Neural progenitor cell (in vitro differentiated cells): ENCODE results near the gene CNTNAP2. TPM values are rescaled to one million over a fixed set of nuclear protein-coding genes. Genes with fewer than 3 reads are reported as not detected.

Source experiments
- DNase-seq: peaks from one replicate; pipeline ENCODE4 v3.0.0-alpha.2; 2016; ENCODE audit warnings: low spot score
- H2AFZ ChIP-seq: fragments of 200-600 bp; sonication (generic); replicated peaks from 2 replicates; pipeline ENCODE4 v1.6.1; 2016; ENCODE audit warnings: antibody characterized with exemption
- H3F3A ChIP-seq: fragments of 200-600 bp; sonication (generic); 2 replicates; pipeline ENCODE4 v1.6.1; 2016; ENCODE audit warnings: antibody characterized with exemption, low read depth
- H3K27ac ChIP-seq: fragments of 200-600 bp; sonication (generic); 2 replicates; pipeline ENCODE4 v1.5.1; 2016; ENCODE audit warnings: mild to moderate bottlenecking
- H3K27me3 ChIP-seq: fragments of 200-600 bp; sonication (generic); 2 replicates; pipeline ENCODE4 v1.6.1; 2016; ENCODE audit warnings: mild to moderate bottlenecking, moderate library complexity
- H3K36me3 ChIP-seq: fragments of 200-600 bp; sonication (generic); 2 replicates; pipeline ENCODE4 v1.5.1; 2016
- H3K4me1 ChIP-seq: fragments of 200-600 bp; sonication (generic); 2 replicates; pipeline ENCODE4 v1.6.1; 2016; ENCODE audit warnings: mixed run types
- H3K4me2 ChIP-seq: fragments of 200-600 bp; sonication (generic); 2 replicates; pipeline ENCODE4 v1.6.1; 2016
- H3K4me3 ChIP-seq: fragments of 200-600 bp; sonication (generic); 2 replicates; pipeline ENCODE4 v1.5.1; 2016
- H3K79me2 ChIP-seq: fragments of 200-600 bp; sonication (generic); 2 replicates; pipeline ENCODE4 v1.6.1; 2016; ENCODE audit warnings: low read depth
- H3K9ac ChIP-seq: fragments of 200-600 bp; sonication (generic); 2 replicates; pipeline ENCODE4 v1.6.1; 2016
- H3K9me3 ChIP-seq: fragments of 200-600 bp; sonication (generic); 2 replicates; pipeline ENCODE4 v1.5.1; 2016; ENCODE audit warnings: low read depth
- H4K20me1 ChIP-seq: fragments of 200-600 bp; sonication (generic); 2 replicates; pipeline ENCODE4 v1.6.1; 2016; ENCODE audit warnings: low read depth
- H3K27ac Mint-ChIP-seq: 3 replicates; pipeline ENCODE4 v1.8.0; 2021; ENCODE audit warnings: mixed read lengths
- H3K27me3 Mint-ChIP-seq: 2 replicates; pipeline ENCODE4 v1.8.0; 2022; ENCODE audit warnings: low read depth, mild to moderate bottlenecking, inconsistent platforms, moderate library complexity, mixed read lengths; ENCODE audit not compliant: insufficient read depth
- H3K36me3 Mint-ChIP-seq: 3 replicates; pipeline ENCODE4 v1.8.0; 2021; ENCODE audit warnings: mixed read lengths
- H3K4me1 Mint-ChIP-seq: 3 replicates; pipeline ENCODE4 v1.8.0; 2021; ENCODE audit warnings: mixed read lengths
- H3K4me3 Mint-ChIP-seq: 3 replicates; pipeline ENCODE4 v1.8.0; 2021; ENCODE audit warnings: mild to moderate bottlenecking, moderate library complexity, mixed read lengths
- H3K9me3 Mint-ChIP-seq: 3 replicates; pipeline ENCODE4 v1.8.0; 2020; ENCODE audit warnings: mixed read lengths
- CTCF ChIP-seq: fragments of 200-600 bp; sonication (generic); IDR thresholded peaks from 2 replicates; pipeline ENCODE4 v1.5.1; 2017; ENCODE audit warnings: antibody characterized with exemption, mild to moderate bottlenecking
- EZH2 ChIP-seq: fragments of 200-600 bp; sonication (generic); IDR thresholded peaks from 2 replicates; pipeline ENCODE4 v1.6.1; 2017; ENCODE audit warnings: antibody characterized with exemption, mild to moderate bottlenecking, moderate library complexity
- EZH2phosphoT487 ChIP-seq: fragments of 200-600 bp; sonication (generic); IDR thresholded peaks from 2 replicates; pipeline ENCODE4 v1.6.1; 2017; ENCODE audit warnings: antibody characterized with exemption
- total RNA-seq: library from RNA; depleted of rRNA; stranded (reverse); fragments of >200 nt; gene quantifications from 2 replicates; pipeline ENCODE4 v1.2.3, GENCODE V29; 2015; ENCODE audit warnings: low replicate concordance

The CNTNAP2 gene
- total RNA-seq, 1 donor from 2014 or later: 126 TPM

- Histone ChIP-seq H2AFZ (no peak overlapping the region), H3F3A (no peaks in the 10 kb centered on the region), H4K20me1 (no peaks in the 10 kb centered on the region), H3K79me2 (no peaks in the 10 kb centered on the region), H3K4me3 (no peak overlapping the region), H3K4me1 (no peaks in the 10 kb centered on the region), H3K27me3 (no peaks in the 10 kb centered on the region), H3K9me3 (no peaks in the 10 kb centered on the region), H3K27ac (no peak overlapping the region), H3K36me3 (no peaks in the 10 kb centered on the region), H3K4me2 (no peak overlapping the region), H3K9ac (no peak overlapping the region)
- Mint-ChIP-seq H3K27me3 (peaks cover 2% of the 10 kb centered on the region), H3K9me3 (no peaks in the 10 kb centered on the region), H3K36me3 (no peaks in the 10 kb centered on the region), H3K4me3 (no peak overlapping the region), H3K4me1 (no peaks in the 10 kb centered on the region), H3K27ac (no peak overlapping the region)
- TF ChIP-seq EZH2phosphoT487: no peak
- no peak for TF ChIP-seq CTCF
- TF ChIP-seq EZH2: no peak
- DNase-seq: no peak
Measured at GRCh38 chr7:147485660-147486210, 1369.1 kb downstream of the CNTNAP2 start.

GRCh38 chr7:147492606-147493005, 1376.0 kb downstream of the CNTNAP2 start:
- H3K4me3 Mint-ChIP-seq: no peak overlapping the region
- Histone ChIP-seq H3K9me3 (no peaks in the 10 kb centered on the region), H3K9ac (no peak overlapping the region)

GRCh38 chr7:147496209-147496608, 1379.6 kb downstream of the CNTNAP2 start:
- Histone ChIP-seq H3K27me3 (no peaks in the 10 kb centered on the region), H3F3A (no peaks in the 10 kb centered on the region), H3K4me1 (no peaks in the 10 kb centered on the region), H2AFZ (no peak overlapping the region), H3K9ac (no peak overlapping the region), H3K36me3 (no peaks in the 10 kb centered on the region), H3K4me3 (no peak overlapping the region), H4K20me1 (no peaks in the 10 kb centered on the region), H3K79me2 (no peaks in the 10 kb centered on the region), H3K9me3 (no peaks in the 10 kb centered on the region), H3K4me2 (no peak overlapping the region), H3K27ac (no peak overlapping the region)
- Mint-ChIP-seq H3K27me3 (peaks cover 5% of the 10 kb centered on the region), H3K9me3 (peaks cover 17% of the 10 kb centered on the region), H3K27ac (no peak overlapping the region), H3K4me1 (no peaks in the 10 kb centered on the region), H3K4me3 (no peak overlapping the region), H3K36me3 (no peaks in the 10 kb centered on the region)
- no peak for DNase-seq
- TF ChIP-seq CTCF (no peak), EZH2phosphoT487 (no peak), EZH2 (no peak)

More at GRCh38 chr7:147492606-147493005, 1376.0 kb downstream of the CNTNAP2 start:
- no peak overlapping the region for H3K27ac ChIP-seq
- no peak overlapping the region for H3K27ac Mint-ChIP-seq
- no peaks in the 10 kb centered on the region for H3K4me1 ChIP-seq
- no peaks in the 10 kb centered on the region for H3K36me3 Mint-ChIP-seq
- no peaks in the 10 kb centered on the region for H3K36me3 ChIP-seq
- no peak overlapping the region for H3K4me2 ChIP-seq
- no peak overlapping the region for H3K4me3 ChIP-seq
- H3K79me2 ChIP-seq: no peaks in the 10 kb centered on the region
- TF ChIP-seq EZH2 (no peak), EZH2phosphoT487 (no peak), CTCF (no peak)
- H3K27me3 Mint-ChIP-seq: no peaks in the 10 kb centered on the region
- peaks cover 13% of the 10 kb centered on the region for H3K9me3 Mint-ChIP-seq
- no peaks in the 10 kb centered on the region for H3K4me1 Mint-ChIP-seq
- no peak for DNase-seq
- no peaks in the 10 kb centered on the region for H3F3A ChIP-seq
- H3K27me3 ChIP-seq: no peaks in the 10 kb centered on the region
- no peaks in the 10 kb centered on the region for H4K20me1 ChIP-seq
- H2AFZ ChIP-seq: no peak overlapping the region
